Pancreas (tissue), 10 donors: Measurements from ENCODE around the gene PAX3. TPM values are rescaled to one million over a fixed set of nuclear protein-coding genes. Genes with fewer than 3 reads are reported as not detected.

Experiments
- ATAC-seq, 4 donors: fragments of 200-7000 bp; cut with Tn5 transposase; one replicate each; pipeline versions ENCODE4 v1.8.0 to v1.9.1; 2020; ENCODE audit warnings: mild to moderate bottlenecking in 4 of 4, moderate library complexity in 4 of 4
- DNase-seq, 6 donors: peaks; one replicate each; pipeline ENCODE4 v3.0.0-alpha.2; 2020
- FAIRE-seq: peaks from 2 replicates; lab custom pipeline; 2012; peaks lifted over from hg19 to GRCh38; lab: Jason Lieb, UNC
- H3K27ac ChIP-seq, 4 donors: fragments of 200-600 bp; sonication (generic); 1 replicate in 3 of 4; 2 replicates in 1 of 4; pipeline versions ENCODE4 v1.5.0 to v1.8.0; 2020
- H3K27me3 ChIP-seq, 4 donors: fragments of 200-600 bp; one replicate each; pipeline ENCODE4 v1.8.0; 2021
- H3K36me3 ChIP-seq, 3 donors: fragments of 200-600 bp; sonication (generic) in 1 of 3; one replicate each; pipeline versions ENCODE4 v1.5.0 to v1.8.0; 2020 to 2021
- H3K4me1 ChIP-seq, 3 donors: fragments of 200-600 bp; one replicate each; pipeline ENCODE4 v1.8.0; 2021
- H3K4me3 ChIP-seq, 4 donors: fragments of 200-600 bp; sonication (generic) in 2 of 4; one replicate each; pipeline versions ENCODE4 v1.5.0 to v1.8.0; 2020 to 2021
- H3K9me3 ChIP-seq, 4 donors: fragments of 200-600 bp; one replicate each; pipeline ENCODE4 v1.8.0; 2021
- WGBS, 2 donors: extraction: QIAGEN DNeasy Blood & Tissue Kit; methylation state at CpG; one replicate each; pipeline ENCODE4 v1.1.7; 2013; 5-methylcytosine and 5-hydroxymethylcytosine counted together
- intact Hi-C, 3 donors: fragments of 100-400 bp; cut with DNase I; formaldehyde crosslinking; loops; one replicate each; pipeline versions ENCODE4 v1.11.1 to v1.14.2; 2022
- polyA plus RNA-seq, 2 donors: library from polyadenylated mRNA; stranded (reverse); fragments of 200-250 nt; gene quantifications; one replicate each; pipeline ENCODE4 v1.2.3, GENCODE V29; 2013
- total RNA-seq, 6 donors: library from RNA; stranded (reverse); fragmentation: NEBNext Ultra II Directional in 4 of 6; extraction: Animal tissue kit (Norgen Biotek cat#: 25700) in 4 of 6; gene quantifications; one replicate each; pipeline versions ENCODE4 v1.2.1 to v1.2.4, GENCODE V29; 2021 to 2023
- TF ChIP-seq, protein P1 (sequence below), 4 donors: fragments of 200-600 bp; sonication (generic) in 3 of 4; IDR thresholded peaks; one replicate each; pipeline versions ENCODE4 v1.5.0 to v1.8.0; 2021; ENCODE audit warnings: antibody characterized with exemption in 4 of 4
- donor health status: healthy with polysubstance abuse.
- donor health status: DM: no; HTN: no; CAD: no; lungs with moderate emphysema.
- donor health status: DM: no; HTN: no; CAD: no.
- donor health status: control.
- donor health status: control.
- donor health status: Bipolar disorder and iron deficiency.
- donor health status: DM: yes; HTN: yes; CAD: no.
- donor health status: DM: no; HTN: no; CAD: no.
- donor health status: DM: no; HTN: no; CAD: no.
- donor health status: DM: yes; HTN: yes; CAD: no.

The PAX3 gene
- total and polyA plus RNA-seq, 8 donors: not detected

DNA sequence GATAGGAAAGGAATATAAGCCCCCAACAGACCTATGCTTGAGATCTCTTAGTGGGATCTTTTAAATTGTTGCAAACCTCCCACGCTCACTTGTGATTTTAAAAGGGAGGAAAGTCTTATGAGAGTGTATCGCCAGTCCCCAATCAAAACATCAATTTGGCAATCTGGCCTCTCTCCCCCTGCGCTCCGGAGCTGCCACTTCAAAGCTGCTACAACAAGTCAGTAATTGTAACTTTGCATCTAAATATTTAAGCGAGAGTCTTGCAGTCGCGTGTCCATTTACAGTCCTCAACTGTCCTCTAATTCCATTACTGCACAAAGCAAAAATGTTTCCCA is 8.4 kb downstream of the PAX3 start:
- no peaks in the 10 kb centered on the region for H3K9me3 ChIP-seq
- no peak for FAIRE-seq

DNA sequence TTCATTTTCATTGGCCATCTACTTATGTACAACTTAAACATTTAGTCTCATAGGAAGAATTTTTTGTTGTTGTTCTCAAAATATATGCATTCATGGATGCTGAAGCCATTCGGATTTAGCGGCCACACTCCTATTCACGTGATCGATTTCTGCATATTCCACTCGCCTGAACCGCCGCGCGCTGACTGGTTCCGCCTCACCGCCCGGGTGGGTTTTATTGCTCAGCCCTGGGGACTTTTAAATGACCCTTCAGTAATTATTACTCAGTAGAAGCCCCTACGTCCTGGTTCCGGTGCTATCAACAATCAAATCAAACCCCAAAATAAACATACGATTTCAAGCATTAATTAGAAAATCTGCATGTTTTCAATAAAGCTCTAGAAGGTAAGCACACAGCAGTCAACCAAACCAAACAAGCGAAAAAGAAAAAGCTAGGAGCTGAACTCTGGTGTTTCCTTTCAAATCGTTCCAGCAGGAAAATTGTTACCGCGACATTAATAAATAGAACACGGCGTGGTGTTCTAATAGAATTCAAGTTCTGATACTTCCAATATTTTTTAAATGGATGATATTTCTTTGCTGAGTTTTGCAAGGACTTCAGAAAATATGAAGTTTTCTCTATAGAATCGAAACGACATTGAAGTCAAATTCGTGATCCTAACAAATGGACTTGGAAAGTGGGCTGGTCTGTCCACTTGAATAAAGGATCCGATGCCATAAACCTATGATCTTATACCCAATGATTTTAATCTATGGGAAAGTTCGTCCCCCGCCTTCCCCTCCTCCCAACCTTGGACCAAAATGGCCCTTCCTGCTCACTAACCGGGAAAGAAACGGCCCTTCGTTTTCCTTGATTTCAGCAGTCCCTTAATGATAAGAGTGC is 9.3 kb downstream of the PAX3 start:
- ATAC-seq (no peak), DNase-seq (no peak), FAIRE-seq (no peak)
- Histone ChIP-seq H3K36me3 (no peaks in the 10 kb centered on the region), H3K4me3 (no peak overlapping the region), H3K4me1 (no peaks in the 10 kb centered on the region), H3K9me3 (no peaks in the 10 kb centered on the region), H3K27me3 (peaks cover 8 to 74% (median 13%) of the 10 kb centered on the region in 4 donors), H3K27ac (no peak overlapping the region)
- TF ChIP-seq, protein P1, sequence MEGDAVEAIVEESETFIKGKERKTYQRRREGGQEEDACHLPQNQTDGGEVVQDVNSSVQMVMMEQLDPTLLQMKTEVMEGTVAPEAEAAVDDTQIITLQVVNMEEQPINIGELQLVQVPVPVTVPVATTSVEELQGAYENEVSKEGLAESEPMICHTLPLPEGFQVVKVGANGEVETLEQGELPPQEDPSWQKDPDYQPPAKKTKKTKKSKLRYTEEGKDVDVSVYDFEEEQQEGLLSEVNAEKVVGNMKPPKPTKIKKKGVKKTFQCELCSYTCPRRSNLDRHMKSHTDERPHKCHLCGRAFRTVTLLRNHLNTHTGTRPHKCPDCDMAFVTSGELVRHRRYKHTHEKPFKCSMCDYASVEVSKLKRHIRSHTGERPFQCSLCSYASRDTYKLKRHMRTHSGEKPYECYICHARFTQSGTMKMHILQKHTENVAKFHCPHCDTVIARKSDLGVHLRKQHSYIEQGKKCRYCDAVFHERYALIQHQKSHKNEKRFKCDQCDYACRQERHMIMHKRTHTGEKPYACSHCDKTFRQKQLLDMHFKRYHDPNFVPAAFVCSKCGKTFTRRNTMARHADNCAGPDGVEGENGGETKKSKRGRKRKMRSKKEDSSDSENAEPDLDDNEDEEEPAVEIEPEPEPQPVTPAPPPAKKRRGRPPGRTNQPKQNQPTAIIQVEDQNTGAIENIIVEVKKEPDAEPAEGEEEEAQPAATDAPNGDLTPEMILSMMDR (IDR thresholded peaks at IDR 0.05): no peak
- intact Hi-C loops: no loop called here
- WGBS, 2 donors: 13 to 15% methylated on average over 30 of the region's 30 CpGs

More for the DNA sequence above, 8.4 kb downstream of the PAX3 start:
- ATAC-seq (no peak), DNase-seq (no peak)
- no peak overlapping the region for H3K4me3 ChIP-seq
- intact Hi-C loops: no loop called here
- peaks cover 0 to under 1% (median 0%) of the 10 kb centered on the region in 3 donors for H3K4me1 ChIP-seq
- H3K27me3 ChIP-seq: peaks cover 8 to 73% (median 13%) of the 10 kb centered on the region in 4 donors
- H3K36me3 ChIP-seq: no peaks in the 10 kb centered on the region
- TF ChIP-seq, protein P1 (IDR thresholded peaks at IDR 0.05): no peak
- WGBS, 2 donors: 14 to 19% methylated on average over 7 of the region's 7 CpGs
- no peak overlapping the region for H3K27ac ChIP-seq

DNA sequence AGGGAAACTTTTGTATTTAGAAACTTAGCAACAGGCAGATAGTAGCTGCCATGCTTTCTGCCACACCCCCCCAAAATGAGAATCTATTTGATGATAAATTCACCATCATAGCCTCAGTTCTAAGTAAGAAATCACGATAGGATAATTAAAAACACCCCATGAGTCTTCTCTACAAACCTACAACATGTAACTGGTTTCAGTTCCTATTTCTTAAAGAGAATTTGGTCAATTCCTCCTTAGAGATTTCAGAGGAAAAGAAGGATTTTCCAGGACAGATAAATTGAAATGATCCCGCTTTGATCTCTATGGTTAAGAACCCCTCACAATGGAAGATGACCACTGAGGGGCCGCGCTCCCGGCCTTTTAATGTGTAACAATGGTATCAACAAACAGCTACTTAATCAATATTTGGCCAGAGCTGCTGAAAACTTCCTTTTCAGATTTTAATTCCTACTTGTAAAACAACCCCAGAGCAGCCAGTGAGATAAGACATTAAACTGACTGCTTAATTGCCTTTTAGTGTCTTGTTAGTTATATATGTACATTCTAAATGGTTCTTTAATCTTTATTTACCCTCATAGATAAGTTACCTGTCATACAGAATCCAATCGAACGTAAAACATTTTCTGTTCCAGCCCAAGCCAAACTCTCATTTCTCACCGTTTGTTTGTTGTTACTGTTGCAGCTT is 10.1 kb downstream of the PAX3 start:
- FAIRE-seq: no peak
- intact Hi-C loops: no loop called here
- no peaks in the 10 kb centered on the region for H3K9me3 ChIP-seq
- no peak for ATAC-seq
- peaks cover 8 to 68% (median 15%) of the 10 kb centered on the region in 4 donors for H3K27me3 ChIP-seq
- H3K27ac ChIP-seq: no peak overlapping the region
- H3K4me1 ChIP-seq: no peaks in the 10 kb centered on the region
- TF ChIP-seq, protein P1 (IDR thresholded peaks at IDR 0.05): no peak
- H3K36me3 ChIP-seq: no peaks in the 10 kb centered on the region
- WGBS, 2 donors: 8% methylated on average over 8 of the region's 8 CpGs
- no peak overlapping the region for H3K4me3 ChIP-seq
- DNase-seq: no peak

DNA sequence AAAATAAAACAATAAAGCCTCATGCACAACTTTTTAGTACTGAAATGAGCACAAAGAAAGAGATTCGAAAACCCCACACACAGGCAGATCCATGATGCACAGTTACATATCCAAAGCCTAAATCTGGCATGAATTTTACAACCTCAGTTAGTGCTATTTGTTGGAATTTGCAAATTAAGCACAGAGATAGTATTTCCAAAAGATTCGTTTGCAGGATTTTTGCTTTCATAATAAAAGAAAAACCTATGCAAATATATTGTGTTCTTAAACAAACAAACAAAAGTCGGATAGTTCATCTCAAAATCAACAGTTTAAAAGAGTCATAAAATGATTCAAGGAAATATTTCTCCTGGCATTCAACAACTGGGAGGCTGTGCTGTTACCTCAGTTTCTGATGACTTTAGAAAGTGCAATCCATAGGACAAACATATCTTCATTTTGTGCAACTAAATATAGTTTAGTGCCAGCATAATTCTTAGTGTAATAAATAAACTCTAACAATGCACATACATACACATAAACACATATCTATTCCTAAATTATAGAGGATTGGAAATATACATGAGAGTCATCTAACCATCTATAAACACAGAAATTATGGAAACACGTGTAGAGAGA is 10.8 kb downstream of the PAX3 start:
- DNase-seq: no peak
- Histone ChIP-seq H3K36me3 (no peaks in the 10 kb centered on the region), H3K9me3 (no peaks in the 10 kb centered on the region), H3K27ac (no peak overlapping the region), H3K4me1 (no peaks in the 10 kb centered on the region), H3K27me3 (peaks cover 8 to 68% (median 18%) of the 10 kb centered on the region in 4 donors), H3K4me3 (no peak overlapping the region)
- TF ChIP-seq, protein P1 (IDR thresholded peaks at IDR 0.05): no peak
- WGBS, 2 donors: 17 to 20% methylated on average over 4 of the region's 4 CpGs
- intact Hi-C loops: no loop called here
- FAIRE-seq: no peak
- ATAC-seq: no peak
